Kidney epithelial cell (primary cell): Measurements from ENCODE around the gene SASS6. TPM values are rescaled to one million over a fixed set of nuclear protein-coding genes. Genes with fewer than 3 reads are reported as not detected.
A peak's percentile ranks its signal among the peaks of the same experiment; 100 is the strongest.

Experiments used
- DNase-seq: peaks from one replicate; pipeline ENCODE4 v3.0.0-alpha.2; 2010; ENCODE audit warnings: low read depth
- H3K27me3 ChIP-seq: 2 replicates; pipeline ENCODE4 v1.6.0; 2011; ENCODE audit warnings: low read length; ENCODE audit not compliant: control insufficient read depth, insufficient read depth
- H3K36me3 ChIP-seq: 2 replicates; pipeline ENCODE4 v1.5.1; 2011; ENCODE audit warnings: low read length; ENCODE audit not compliant: control insufficient read depth, insufficient read depth
- H3K4me3 ChIP-seq: 2 replicates; pipeline ENCODE4 v1.5.1; 2011; ENCODE audit warnings: low read depth, mild to moderate bottlenecking, control low read depth, low read length
- CTCF ChIP-seq: IDR thresholded peaks from 2 replicates; pipeline ENCODE4 v1.5.1; 2011; ENCODE audit warnings: mild to moderate bottlenecking, moderate library complexity, low read length, control low read depth, inconsistent platforms; ENCODE audit not compliant: insufficient read depth, poor library complexity, severe bottlenecking
- total RNA-seq: library from RNA; depleted of rRNA; stranded (reverse); fragments of >200 nt; gene quantifications from 2 replicates; pipeline ENCODE4 v1.2.3, GENCODE V29; 2015

The SASS6 gene
- 3.6 and 5.3 TPM in 2 replicates for total RNA-seq

- DNase-seq, result peak; percentile 94
- Histone ChIP-seq H3K36me3 (peaks cover 1% of the 10 kb centered on the region), H3K4me3 (peak within 1 kb of the TSS; percentile 78), H3K27me3 (no peaks in the 10 kb centered on the region)
- TF ChIP-seq CTCF, result no peak
These were observed at the start of gene SASS6, which contains the start of gene TRMT13 for GRCh38 chr1:100132566-100133477. SASS6 (minus strand) TSS chr1:100132930; CDS start chr1:100132814, 116 bp downstream. TRMT13 (plus strand) TSS chr1:100133163; CDS start chr1:100133169, 6 bp downstream.

- no peak for DNase-seq
- H3K27me3 ChIP-seq, result no peaks in the 10 kb centered on the region
- no peaks in the 10 kb centered on the region for H3K36me3 ChIP-seq
- no peak for TF ChIP-seq CTCF
- no peak within 1 kb of the TSS for H3K4me3 ChIP-seq
These were observed 45.4 kb upstream of the SASS6 start, which contains the start of gene LRRC39 for GRCh38 chr1:100178091-100178490. LRRC39 (minus strand) TSS chr1:100178256; CDS start chr1:100168516, 9,740 bp downstream.

GRCh38 chr1:100177295-100178041 lies 44.7 kb upstream of the SASS6 start:
- Histone ChIP-seq H3K27me3 (no peaks in the 10 kb centered on the region), H3K36me3 (no peaks in the 10 kb centered on the region), H3K4me3 (no peak overlapping the region)
- no peak for DNase-seq
- TF ChIP-seq CTCF, result no peak

- no peak for DNase-seq
- no peak for TF ChIP-seq CTCF
- H3K36me3 ChIP-seq, result no peaks in the 10 kb centered on the region
- no peak overlapping the region for H3K4me3 ChIP-seq
- H3K27me3 ChIP-seq, result no peaks in the 10 kb centered on the region
These were observed 35.3 kb upstream of the SASS6 start for GRCh38 chr1:100168051-100168450.

- Histone ChIP-seq H3K27me3 (no peaks in the 10 kb centered on the region), H3K36me3 (no peaks in the 10 kb centered on the region), H3K4me3 (no peak overlapping the region)
- no peak for TF ChIP-seq CTCF
- DNase-seq, result no peak
These were observed 32.0 kb upstream of the SASS6 start for GRCh38 chr1:100164702-100165101.
